ENCODE results near the gene KAZALD1.

KAZALD1 gene, protein sequence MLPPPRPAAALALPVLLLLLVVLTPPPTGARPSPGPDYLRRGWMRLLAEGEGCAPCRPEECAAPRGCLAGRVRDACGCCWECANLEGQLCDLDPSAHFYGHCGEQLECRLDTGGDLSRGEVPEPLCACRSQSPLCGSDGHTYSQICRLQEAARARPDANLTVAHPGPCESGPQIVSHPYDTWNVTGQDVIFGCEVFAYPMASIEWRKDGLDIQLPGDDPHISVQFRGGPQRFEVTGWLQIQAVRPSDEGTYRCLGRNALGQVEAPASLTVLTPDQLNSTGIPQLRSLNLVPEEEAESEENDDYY

DNA sequence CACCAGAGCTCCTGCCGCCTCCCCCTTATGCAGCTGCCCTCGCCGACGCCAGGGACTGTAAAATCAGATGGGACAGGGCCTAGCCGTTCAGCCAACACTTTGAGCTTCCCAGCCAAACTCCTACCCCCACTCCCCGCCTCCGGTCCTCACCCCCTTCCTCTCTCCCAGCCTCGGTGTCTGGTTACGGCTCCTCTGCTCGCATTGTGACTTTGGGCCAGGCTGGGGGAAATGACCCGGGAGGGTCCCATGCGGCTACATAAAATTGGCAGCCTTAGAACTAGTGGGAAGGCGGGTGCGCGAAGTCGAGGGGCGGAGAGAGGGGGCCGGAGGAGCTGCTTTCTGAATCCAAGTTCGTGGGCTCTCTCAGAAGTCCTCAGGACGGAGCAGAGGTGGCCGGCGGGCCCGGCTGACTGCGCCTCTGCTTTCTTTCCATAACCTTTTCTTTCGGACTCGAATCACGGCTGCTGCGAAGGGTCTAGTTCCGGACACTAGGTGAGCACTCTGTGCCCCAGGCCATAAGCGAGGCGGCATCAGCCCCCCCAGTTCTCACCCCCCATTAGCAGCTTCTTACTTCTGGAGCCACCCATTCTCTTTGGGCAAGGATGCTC is at the start of gene KAZALD1:
TSS of gene KAZALD1 (plus strand) at position 366 of the 608 bp plus-strand sequence. CDS start 604 bp downstream, outside the sequence.
- DNase-seq: no peak

DNA sequence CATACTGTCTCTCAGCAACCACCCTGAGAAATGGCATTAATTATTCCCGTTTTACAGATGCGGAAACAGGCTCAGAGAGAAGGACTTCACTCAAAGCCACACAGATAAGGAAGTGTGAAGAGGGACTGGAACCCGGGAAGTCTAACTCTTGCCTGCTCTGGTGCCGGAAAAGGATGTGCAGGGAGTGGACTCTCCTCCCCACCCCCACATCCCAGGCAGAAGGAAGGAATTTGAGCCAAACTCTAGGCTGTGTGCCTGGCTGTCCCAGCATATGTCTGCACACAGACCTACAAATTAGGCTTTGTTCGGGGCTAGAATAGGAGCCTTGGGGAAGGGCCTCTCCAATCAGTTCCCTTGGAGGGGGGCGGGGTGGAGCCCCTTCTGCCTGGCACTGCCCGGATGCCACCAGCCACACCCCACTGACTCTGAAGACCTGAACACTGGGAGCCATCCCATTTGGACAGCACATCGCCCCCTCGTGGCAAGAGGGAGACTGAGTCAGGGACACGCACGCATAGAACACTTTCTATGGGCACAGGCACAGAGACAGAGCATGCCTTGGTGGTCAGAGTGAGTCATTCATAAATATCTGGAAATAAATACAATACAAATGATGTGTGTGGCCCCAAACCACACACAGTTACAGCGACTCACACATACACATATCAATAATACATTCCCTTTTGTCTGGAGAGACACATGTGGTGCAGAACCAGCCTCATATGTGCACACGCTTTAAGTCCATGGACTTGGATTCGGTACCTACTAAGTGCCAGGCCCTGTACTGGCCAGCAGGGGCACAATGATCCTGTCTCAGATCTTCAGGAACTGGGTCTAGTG is 49.0 kb upstream of the KAZALD1 start:
- DNase-seq: peak; percentile 63

DNA sequence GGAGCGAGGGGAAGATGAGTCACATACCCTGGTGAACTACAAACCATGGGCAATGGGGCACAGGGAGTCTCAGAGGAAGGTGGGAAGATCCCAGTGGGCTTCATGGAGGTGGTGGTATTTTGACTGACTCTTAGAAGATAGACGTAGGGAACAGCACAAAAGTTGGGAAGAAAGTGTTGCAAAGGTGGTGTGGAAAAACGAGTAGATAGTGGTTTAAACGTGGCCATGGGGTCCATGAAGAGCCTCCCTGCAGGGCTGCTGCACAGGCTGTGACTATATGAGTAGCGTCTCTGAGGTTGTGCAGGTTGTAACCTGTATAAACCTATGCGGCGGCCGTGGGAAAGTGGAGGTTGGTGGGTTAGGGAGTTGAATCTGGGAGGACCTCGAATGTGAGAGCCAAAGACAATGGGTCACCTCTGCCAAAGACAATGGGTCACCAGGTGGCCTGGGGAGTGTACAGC is 48.4 kb upstream of the KAZALD1 start:
- no peak for DNase-seq

DNA sequence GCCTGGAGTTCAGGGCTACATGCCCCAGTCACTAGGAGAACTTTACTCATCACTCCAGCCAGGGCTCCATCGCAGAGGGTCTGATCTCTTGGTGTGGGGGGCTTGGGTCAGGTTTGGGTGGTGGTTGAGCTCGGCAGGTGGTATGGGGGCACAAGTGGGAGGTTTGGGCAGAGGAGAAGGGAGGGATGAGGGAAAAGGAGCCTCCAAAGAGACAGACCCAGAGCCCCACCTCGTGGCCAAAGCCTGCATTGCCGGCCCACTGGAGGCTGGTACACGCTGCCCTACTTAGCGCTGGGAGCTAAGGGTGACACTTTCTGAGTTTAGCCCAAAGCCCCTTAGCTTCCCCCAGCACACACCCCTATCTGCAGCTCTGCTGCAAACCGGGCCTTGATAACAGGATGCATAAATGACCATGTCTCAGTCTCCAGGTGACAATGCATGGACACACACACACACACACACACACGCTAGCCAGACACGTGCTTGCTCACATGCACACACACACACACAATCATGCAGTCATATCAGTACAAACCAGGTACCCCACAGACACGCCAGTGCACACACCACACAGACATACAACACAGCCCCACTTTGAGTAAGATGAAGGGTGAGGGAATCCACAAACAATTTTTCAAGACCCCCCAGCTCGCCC is 47.4 kb upstream of the KAZALD1 start:
- peak; percentile 27 for DNase-seq

DNA sequence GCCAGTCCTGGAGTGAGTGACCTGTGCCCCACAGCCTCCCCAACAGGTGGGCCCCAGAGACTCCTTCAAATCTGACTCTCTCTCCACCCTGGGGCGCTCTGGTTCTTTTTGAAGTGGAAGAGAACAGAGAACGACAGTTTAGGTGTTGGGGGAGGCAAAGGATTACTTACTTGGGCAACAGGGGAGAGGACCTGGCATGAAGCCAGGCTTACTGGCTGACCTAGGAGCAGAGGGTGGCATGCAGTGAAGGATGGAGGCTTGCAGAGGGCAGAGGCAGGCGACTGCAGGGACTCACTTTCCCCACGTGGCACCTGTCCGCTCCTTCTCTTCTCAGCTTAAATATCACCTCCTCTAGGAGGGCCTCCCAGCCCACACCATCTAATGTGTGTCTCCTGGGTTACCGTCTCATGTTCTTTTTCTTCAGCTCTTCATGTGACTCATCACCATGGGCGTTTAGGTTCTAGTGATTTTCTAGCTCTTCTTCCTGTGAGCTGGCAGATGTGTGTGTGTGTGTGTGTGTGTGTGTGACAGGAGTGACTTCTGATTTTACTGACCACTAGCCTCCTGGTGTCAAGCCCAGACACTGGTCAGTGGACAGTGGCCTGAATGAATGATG is 46.7 kb upstream of the KAZALD1 start:
- DNase-seq: peak; percentile 15

DNA sequence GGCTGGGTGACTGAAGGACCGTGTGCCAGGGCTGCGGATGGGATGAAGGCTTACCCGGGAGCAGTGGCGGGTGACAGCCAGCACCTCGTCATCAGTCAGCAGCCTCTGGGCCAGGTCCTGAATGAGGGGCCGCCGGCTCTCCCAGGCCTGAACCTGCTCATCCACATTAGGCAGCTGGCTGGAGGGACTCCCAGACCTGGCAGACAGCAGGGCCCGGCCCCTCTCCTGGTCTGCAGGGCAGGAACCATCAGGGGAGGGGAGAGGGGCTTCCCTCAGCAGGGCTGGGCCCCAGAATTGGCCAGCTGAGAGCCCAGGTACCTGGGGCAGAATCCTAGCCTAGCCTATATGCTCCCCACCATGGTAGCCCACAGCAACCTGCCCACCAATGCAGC is 46.2 kb upstream of the KAZALD1 start:
- DNase-seq: no peak

DNA sequence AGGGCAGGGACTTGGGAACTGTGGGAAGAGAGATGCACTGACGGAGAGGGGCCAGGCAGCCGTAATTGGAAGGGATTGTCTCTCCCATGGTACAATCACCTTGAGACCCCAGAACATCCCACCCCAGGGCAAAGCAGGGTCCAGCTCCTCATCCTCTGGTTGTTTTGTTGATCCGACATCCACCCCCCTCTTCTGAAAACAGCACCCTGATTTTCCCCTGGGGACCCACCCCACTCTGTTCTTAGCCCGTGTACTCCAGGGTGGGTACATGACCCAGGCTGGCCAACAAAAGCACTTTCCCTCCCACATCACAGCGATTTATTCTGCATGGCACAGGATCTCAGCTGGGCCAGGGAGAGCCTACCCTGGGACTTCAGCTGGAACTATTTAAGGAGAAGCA is 45.0 kb upstream of the KAZALD1 start:
- no peak for DNase-seq

DNA sequence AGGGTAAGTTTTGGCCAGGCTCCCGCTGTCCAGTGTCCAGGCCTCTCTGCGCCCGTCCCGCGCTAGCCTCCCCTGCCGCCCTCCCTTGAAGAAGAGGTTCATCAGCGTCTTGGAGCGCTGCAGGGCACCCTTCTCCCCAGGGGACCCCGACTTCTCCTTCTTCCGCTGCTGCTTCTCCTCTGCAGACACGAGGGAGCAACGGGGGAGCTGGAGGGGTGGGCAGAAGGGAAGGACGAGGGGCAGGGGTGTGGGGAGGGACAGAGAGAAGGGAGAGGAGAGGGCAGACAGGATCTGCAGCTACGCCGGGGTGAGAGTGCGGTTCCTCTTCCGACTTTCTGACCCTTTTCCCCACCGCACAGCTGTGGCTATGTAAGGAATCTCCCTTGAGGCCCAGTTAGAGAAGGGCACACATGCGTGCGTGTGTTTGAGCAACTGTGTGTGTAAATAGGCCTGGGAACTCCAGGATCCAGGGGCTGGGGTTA is 43.6 kb upstream of the KAZALD1 start:
- no peak for DNase-seq

DNA sequence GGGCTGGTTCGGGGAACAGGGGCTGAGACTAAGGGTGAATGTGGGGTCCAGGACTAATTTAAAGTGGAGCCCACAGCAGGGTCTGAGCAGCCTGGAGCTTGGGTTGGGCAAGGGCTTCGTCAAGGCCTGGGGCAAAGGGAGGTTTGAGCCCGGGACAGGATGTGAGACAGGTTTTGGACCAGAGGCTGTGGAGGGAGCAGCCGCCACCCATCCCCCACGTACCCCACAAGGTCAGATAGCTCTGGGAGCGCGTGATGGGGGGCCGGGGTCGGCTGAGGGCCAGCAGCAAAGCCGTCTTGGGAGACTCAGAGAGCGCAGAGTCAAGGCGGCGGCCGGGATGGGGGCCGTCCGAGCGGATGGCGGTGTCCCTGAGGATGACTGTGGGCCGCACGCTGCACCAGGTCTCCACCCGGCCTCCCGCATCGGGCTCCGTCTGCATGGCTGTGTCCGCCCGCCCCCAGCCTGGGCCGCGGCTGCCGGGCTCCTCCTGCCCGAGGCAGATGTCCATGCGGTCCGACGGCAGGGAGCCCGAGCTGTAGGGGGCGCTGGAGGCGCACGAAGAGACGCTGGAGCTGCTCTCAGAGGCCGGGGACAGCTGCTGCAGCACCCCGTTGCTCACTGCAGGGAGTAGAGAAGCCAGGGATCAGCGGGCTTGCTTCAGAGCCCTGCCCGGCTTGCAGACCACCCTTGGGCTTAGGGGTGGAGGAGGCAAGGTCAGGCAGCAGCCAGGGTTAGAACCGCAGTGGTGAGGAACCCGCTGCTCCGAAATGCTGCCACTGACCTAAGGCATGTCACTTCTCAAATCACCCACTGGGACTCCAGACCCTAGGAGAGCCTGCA is 43.0 kb upstream of the KAZALD1 start:
- peak; percentile 61 for DNase-seq

DNA sequence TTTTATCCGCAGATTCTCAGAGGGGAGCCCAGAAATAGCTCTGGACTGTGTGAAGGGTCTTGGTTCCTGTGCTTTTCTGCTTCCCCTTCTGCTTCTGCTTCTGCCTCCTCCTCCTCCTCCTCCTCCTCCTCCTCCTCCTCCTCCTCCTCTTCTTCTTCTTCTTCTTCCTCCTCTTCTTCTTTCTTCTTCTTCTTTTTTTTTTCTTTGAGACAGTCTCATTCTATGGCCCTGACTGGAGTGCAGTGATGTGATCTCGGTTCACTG is 42.4 kb upstream of the KAZALD1 start:
- DNase-seq: no peak

DNA sequence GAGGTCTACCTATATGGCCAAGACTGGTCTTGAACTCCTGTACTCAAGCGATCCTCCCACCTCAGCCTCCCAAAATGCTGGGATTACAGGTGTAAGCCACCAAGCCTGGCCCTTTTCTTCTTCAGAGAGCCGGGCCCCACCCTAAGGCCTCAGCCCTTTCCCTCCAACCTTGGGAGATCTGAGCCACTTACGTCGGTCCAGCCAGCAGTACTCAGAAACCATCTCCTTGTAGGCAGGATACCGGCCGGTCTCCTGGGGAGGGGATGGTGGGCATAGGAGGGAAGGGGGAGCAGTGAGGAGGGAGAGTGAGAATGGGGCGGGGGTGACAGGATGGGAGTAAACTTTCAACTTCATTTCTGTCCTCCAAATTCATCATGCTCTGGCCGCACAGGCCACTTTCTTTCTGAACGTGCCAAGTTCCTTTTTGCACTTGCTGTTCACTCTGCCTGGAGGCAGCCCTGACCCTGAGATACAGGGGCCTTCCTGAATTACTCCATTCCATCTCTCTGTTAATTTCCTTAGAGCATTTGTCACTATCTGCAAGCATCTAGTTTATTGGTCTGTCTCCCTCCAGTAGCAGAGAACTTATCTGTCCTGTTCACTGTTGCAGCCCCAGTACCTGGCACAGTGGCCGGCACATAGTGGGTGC is 41.2 kb upstream of the KAZALD1 start:
- no peak for DNase-seq

DNA sequence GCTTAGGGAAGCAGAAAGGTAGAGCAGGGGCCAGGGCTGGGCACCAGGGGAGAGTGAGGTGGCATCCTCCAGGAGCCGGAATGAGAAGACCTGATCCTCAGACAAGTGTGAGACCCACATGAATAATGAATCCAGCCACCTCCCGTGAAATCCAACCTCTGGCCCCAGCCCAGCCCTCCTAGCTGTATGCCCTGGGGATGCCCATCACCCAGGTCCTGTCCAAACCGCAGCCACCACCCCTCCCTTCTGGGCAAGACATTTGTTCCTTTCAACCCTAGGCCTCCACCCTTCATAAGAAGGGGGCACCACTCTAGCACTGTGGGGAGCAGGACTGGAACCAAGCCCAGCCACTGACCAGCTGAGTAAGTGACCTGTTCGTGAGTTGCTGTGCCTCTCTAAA is 40.5 kb upstream of the KAZALD1 start:
- no peak for DNase-seq

DNA sequence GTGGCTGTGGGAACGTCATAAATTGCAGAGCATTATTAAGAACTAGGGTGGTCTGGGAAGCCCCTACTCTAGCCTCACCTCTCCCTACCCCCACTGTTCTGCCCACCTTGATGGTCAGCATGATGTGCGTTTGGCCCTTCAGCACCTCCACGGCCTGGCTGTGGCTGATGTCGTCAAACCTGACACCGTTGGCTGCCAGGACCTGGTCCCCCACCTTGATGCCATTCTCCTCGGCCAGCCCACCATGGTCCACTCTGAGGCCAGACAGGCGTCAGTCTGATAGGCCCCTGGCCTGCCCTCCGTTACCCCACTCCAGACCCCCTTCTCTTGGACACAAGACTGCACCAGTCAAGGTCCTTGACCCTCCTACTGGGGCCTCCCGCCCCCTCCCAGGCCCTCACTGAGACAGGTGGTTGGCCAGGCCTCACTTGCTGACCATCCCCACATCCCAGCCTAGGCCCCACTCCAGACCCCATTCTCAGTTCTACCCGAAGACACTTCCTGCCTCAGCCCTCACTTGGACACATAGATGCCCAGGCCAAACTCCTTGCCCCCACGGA is 40.0 kb upstream of the KAZALD1 start:
- DNase-seq: no peak

DNA sequence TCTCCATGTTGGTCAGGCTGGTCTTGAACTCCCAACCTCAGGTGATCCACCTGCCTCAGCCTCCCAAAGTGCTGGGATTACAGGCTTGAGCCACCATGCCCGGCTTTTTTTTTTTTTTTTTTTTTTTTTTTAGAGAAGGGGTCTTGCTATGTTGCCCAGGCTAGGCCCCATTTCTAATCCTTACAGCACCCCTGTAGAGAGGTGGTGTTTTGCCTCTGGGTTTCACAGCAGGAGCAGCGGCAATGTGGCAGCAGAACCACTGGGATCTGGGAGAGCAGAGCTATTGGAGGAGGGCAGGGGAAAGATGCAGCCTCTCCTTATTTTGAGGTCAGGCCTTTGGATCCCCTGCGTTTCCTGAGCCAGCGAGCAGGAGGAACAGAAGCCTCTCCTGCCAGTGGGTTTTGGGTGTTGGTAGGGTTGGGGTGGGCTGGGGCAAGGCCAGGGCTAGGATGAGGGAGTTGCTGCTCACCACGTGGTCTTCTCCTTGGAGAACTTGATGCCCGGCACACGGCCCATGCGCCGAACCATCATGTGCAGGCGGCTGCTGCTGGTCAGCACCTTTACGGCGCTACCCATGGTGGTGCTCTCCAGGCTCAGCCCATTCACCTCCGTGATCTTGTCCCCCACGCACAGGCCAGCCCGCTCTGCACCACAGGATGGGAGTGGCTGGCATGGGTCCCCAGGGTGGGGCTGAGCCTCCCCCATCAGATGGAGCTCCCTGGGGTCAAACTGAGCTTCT is 38.7 kb upstream of the KAZALD1 start:
- DNase-seq: no peak

DNA sequence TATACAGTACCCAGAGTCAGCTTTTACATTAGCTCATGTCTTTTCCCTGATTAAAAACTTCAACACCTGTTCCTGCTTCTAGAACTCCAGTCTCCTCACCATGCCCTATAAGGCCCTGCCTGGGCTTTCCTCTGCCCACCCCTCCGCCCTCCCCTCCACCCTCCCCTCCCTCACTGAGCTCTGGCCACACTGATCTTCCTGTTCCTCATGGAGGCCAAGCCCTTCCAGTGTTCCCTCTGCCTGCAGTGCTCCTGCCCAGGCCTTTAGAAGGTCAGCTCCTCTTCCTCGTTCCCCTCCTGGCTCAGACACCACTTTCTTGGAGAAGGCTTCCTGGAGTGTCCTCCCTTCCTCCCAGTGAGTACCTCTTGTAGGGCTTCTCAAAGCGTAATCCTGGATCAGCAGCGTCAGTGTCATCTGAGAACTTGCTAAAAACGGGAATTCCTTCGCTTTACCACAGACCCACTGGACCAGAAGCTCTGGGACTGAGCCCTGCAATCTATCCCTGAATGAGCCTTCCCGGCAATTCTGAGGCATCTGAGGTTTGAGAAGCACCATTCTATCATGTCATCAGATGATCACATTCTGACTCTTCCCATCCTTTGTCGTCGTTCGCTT is 34.6 kb upstream of the KAZALD1 start:
- DNase-seq: no peak

DNA sequence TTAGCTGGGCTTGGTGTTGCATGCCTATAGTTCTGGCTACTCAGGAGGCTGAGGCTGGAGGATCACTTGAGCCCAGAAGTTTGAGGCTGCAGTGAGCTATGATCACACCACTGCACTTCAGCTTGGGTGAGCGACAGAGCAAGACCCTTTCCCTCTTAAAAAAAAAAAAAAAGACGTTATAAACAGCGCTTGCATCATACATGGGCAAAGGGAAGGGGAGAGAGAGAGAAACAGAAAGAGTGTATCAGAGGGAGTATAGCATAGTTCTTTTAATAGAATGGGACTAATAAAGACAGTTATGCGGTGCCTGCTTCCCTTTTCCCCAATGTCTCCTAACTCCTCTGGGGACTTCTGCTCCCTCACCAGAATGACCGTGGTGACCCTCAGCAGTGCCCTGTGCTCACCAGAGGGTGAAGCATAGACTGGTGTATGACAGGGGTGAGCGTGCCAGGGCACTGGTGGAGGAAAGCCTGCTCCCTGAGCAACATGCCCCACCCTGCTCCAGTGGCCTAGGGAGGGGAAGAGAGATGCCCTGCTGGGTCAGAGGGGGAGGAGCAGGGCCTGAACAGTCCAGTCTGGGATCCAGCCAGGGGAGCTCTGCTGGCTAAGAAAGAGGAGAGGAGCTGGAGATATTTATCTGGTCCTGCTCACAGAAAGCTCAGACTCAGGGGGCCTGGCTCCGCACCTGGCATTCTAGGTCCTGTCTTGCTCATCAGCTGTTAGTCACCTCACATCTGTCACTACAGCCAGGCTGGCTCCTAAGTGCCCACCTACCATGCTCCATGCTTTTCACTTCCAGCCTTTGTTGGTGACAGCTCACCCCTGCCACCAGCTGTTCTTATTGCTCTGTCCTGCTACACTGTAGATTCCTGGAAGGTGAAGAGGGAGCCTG is 33.1 kb upstream of the KAZALD1 start:
- DNase-seq: no peak

DNA sequence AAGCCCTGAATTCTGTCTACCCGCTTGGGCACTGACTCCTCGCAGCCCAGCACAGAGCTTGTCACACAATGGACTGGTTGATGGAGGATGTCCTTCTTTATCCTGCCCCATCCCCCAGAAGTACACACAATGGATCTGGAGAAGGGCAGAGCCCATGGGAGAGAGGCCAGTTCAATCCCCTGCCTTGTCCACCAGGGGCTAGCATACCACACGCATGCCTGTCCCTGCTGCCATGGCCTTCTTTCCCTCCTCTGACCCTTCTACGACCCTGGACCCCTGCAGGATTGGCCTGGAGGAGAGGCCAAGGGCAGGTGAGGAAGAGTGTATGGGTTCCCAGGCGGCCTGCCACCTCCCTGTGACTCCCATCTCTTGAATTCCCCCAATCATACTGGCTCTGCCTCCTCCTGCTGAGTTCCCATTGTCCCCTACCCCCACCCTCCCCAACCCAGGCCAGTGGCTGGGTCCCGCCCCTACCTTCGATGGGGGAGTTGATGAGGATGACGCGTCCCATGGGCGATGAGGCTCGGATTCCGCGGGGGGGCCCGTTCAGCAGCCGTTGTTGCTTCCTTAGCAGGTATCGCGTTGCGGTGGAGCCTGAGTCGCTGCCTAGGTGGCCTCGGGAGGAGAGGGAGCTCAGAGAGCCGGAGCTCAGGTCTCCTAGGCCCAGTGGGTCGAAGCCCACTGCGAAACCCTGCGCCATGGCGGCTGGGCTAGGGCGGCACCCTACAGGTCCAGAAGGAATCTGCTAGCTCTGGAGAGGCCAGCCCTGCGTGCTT is 32.1 kb upstream of the KAZALD1 start:
- no peak for DNase-seq

Measured in GOT3 (cell line).